ENCODE data around the gene MAPK8IP3. TPM values are rescaled to one million over a fixed set of nuclear protein-coding genes. Genes with fewer than 3 reads are reported as not detected.
A peak's percentile ranks its signal among the peaks of the same experiment; 100 is the strongest.

The MAPK8IP3 gene
- total RNA-seq, 2 donors from 2014 or later, result 76.1 to 83.6 TPM

DNA sequence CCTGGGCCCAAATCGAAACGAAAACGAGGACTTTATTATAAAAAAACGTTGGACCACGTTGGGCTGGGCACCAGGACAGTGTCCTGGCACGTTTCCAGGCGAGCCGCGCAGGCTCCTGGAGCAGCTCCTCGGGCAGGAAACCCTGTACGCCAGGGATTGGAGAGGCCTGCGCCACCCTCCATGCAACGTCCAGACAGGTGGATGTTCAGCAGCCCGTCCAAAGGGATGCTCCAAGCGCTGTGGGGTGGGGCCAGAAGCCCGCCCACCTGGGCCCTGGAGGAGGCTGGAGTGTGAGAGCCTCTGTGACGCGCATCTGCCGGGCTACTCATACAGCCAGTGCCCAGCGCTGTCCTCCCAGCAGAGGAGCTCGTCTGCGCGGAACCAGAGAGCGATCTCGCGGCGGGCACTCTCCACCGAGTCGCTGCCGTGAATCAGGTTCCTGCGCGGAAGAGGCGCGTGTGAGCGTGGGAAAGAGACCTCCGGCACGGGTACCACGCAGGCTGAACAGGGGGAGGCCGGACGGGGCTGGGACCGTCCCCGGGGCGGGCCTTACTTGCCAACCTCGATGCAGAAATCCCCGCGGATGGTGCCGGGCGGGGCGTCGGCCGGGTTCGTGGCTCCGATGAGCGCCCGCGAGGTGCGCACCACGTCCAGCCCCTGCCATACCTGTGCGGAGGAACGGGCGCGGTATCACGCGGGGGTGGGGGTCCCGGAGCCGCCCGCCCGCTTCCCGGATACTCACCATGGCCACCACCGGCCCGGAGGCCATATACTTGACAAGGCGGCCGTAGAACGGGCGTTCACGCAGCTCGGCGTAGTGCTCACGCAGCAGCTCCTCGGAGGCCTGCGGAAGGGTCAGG lies 64.6 kb downstream of the MAPK8IP3 start:
- Mint-ChIP-seq H3K9me3 (no peaks in the 10 kb centered on the region), H3K27ac (peak overlapping the region; percentile 84 to 92), H3K36me3 (peaks cover 11 to 15% of the 10 kb centered on the region in 2 donors)
- peak; percentile 49 to 77 for DNase-seq (ENCODE audit: low spot score in 2 of 2)
- ATAC-seq, result peak; percentile 0 to 35

DNA sequence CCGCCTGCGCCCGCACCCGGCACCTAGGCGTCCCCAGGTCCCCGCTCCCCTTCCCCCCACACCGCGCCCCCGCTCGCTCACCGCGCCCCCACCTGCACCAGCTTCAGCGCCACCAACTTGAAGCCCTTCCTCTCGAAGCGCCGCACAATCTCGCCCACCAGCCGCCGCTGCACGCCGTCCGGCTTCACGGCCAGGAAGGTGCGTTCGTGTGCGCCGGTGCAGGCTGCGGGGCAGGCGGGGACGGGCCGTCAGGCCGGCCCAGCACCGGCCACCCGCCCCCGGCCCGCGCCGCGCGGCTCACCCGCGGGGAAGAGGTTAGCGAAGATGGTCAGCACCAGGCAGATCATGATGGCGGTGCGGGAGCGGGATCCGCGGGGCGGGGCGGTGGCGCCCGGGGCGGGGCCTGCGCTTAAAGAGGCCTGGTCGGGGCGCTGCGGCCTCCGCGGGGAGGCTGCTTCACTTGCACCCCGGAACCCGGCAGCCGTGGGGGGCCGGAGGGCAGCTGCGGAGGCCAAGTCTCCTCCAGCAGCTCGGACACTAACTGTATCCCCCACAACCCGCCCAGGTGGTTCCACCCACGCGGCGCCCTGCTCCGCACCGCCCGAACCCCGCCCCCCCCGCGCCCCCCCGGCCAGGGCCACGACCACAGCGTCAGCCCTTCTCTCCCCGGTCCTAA lies 65.3 kb downstream of the MAPK8IP3 start, which contains the start of gene NME3:
NME3 (minus strand) TSS at position 356 of the 676 bp plus-strand sequence; CDS start at position 347, 9 bp downstream.
- ATAC-seq (peak; percentile 54 to 60), DNase-seq (ENCODE audit: low spot score in 2 of 2) (peak; percentile 82 to 86)
- Mint-ChIP-seq H3K9me3 (no peaks in the 10 kb centered on the region), H3K27ac (peak within 1 kb of the TSS; percentile 88 to 100), H3K36me3 (peaks cover 11 to 15% of the 10 kb centered on the region in 2 donors)

DNA sequence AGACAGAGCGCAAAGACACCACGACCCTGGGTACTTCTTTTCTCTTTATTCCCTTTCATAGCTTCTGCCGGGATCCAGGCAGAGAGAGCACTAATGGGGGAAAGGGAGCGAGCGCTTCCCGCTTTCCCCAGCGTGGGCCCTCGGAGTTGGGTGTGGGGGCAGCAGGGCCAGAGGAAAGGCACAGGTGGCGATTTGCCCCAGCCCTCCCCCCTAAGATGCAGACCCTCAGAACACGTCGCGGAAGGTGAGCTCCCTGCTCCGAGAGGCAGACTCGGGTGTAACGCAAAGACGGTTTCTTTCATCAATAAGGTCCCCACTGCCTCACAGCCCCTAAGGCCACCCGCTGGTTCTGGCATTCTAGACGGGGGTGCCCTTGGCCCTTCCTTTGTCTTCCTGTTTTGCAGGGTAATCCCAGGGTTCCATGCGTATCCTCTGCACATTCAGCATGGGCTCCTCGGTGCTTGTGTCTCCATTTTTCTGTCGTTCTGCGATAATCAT lies 65.9 kb downstream of the MAPK8IP3 start:
- peaks cover 11 to 15% of the 10 kb centered on the region in 2 donors for H3K36me3 Mint-ChIP-seq
- no peak for ATAC-seq
- peak overlapping the region; percentile 88 to 100 for H3K27ac Mint-ChIP-seq
- DNase-seq (ENCODE audit: low spot score in 2 of 2), result no peak
- no peaks in the 10 kb centered on the region for H3K9me3 Mint-ChIP-seq

DNA sequence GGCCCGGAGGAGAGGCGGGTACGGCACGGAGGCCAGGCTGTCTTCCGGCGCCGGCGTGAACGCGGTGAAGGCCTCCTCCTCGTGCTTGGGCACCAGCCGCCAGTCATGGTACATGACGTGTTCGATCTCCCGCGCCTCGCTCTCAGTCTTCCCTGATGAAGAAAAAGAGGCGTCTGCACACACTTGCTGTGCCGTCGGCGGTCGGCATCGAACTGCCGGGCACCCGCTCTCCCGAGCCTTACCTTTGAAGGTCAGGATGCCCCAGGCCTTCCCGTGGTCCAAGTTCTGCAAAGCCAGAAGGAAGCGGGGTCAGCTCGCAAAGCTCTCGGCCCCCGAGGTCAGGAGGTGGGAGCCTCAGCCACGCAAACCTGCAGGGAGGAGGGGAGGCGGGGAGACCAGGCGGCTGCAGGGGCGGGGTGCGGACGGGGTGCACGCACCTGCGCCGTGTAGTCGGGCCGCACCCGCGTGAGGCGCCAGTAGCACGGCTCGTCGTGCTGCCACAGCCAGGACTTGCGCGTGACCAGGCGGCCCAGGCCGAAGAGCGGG lies 66.4 kb downstream of the MAPK8IP3 start, which contains the start of gene EME2:
EME2 (plus strand) TSS at position 449 of the 546 bp plus-strand sequence. CDS start 418 bp downstream, outside the sequence.
- DNase-seq (ENCODE audit: low spot score in 2 of 2) (peak; percentile 64 to 76), ATAC-seq (peak; percentile 42)
- Mint-ChIP-seq H3K27ac (peak within 1 kb of the TSS; percentile 88 to 100), H3K36me3 (peaks cover 11 to 15% of the 10 kb centered on the region in 2 donors), H3K9me3 (no peaks in the 10 kb centered on the region)

DNA sequence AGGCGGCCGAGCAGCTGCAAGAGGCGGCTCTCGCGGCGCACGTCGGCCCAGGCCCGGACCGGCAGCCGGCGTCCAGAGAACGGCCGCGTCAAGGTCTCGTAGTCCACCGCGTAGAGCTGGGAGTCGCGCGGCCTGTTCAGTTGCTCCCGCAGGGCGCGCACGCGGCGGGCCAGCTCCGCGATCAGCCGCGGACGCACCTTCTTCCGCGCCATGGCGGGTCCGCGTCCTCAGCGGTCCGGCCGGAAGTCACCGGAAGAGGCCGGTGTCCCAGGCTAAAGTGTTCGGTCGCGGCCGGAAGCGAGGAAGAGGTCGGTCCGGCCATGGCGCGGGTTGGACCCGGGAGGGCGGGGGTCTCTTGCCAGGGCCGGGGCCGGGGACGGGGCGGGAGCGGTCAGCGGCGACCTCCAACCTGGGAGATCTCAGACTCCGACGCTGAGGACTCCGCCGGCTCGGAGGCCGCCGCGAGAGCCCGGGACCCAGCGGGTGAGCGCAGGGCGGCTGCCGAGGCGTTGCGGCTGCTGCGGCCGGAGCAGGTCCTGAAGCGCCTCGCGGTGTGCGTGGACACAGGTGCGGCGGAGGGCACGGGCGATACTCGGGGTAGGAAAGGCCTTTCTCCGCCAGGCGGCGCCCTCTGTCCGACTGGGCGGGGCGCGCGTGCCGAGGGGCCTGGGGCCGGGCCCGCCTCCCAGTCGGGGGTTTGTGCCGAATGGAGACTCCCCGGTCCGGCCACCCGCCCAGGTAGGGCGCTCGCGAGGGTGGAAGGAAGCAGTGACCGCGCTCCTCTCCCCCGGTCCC lies 67.1 kb downstream of the MAPK8IP3 start, which contains the start of gene MRPS34:
MRPS34 (minus strand) TSS at position 227 of the 795 bp plus-strand sequence; CDS start at position 212, 15 bp downstream.
- DNase-seq (ENCODE audit: low spot score in 2 of 2) (peak; percentile 82 to 88), ATAC-seq (peak; percentile 59 to 63)
- peaks cover 11 to 15% of the 10 kb centered on the region in 2 donors for H3K36me3 Mint-ChIP-seq
- peak within 1 kb of the TSS; percentile 88 to 100 for H3K27ac Mint-ChIP-seq
- H3K9me3 Mint-ChIP-seq, result no peaks in the 10 kb centered on the region

DNA sequence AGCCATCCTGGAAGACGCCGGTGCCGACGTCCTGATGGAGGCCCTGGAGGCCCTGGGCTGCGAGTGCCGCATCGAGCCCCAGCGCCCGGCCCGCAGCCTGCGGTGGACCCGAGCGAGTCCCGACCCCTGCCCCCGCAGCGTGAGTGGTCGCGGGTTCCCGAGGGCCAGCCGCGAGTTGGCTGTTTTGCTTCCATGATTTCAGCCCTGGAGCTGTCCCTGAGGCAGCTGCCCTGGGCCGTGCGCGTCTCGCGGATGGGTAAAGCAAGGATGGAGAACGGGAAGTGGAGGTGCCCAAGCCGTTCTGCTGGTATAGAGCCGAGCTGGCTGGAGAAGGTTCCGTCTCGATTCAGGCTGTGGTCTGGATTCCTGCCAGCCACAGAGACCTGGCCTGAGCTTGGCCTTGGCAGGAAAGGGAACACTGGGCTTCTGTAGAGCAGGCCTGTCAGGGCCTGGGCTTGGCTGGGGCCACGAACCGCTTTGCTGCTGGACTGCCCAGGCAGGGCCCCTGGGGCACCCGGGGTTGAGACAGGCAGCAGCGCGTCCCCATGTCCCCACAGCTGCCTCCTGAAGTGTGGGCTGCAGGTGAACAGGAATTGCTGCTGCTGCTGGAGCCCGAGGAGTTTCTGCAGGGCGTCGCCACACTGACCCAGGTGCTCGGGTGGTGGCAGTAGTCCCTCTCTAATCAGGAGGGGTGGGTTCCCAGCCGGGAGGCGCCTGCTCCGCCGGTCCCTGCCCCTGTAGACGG lies 67.9 kb downstream of the MAPK8IP3 start:
- Mint-ChIP-seq H3K36me3 (peaks cover 11 to 15% of the 10 kb centered on the region in 2 donors), H3K9me3 (no peaks in the 10 kb centered on the region), H3K27ac (peak overlapping the region; percentile 81 to 88)
- ATAC-seq (no peak), DNase-seq (ENCODE audit: low spot score in 2 of 2) (no peak)

DNA sequence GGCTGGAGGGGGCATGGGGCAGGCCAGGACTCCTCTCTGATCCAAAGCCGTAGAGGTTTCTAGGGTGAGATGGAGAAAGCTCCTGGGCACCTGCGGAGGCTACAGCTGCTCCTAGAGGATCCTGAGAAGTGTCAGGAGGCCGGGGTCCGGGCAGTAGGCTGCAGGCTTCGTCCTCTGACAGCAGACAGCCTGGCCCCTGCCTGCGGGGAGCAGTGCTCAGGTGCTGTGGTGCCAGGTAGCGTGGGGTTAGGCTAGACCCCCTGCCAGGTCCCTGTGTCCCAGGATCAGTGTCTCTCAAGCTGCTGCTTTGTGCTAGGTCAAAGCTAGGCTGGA lies 68.4 kb downstream of the MAPK8IP3 start:
- ATAC-seq (no peak), DNase-seq (ENCODE audit: low spot score in 2 of 2) (no peak)
- peaks cover 11 to 15% of the 10 kb centered on the region in 2 donors for H3K36me3 Mint-ChIP-seq
- peak overlapping the region in 1 of 2 donors; percentile 88 for H3K27ac Mint-ChIP-seq
- H3K9me3 Mint-ChIP-seq, result no peaks in the 10 kb centered on the region

DNA sequence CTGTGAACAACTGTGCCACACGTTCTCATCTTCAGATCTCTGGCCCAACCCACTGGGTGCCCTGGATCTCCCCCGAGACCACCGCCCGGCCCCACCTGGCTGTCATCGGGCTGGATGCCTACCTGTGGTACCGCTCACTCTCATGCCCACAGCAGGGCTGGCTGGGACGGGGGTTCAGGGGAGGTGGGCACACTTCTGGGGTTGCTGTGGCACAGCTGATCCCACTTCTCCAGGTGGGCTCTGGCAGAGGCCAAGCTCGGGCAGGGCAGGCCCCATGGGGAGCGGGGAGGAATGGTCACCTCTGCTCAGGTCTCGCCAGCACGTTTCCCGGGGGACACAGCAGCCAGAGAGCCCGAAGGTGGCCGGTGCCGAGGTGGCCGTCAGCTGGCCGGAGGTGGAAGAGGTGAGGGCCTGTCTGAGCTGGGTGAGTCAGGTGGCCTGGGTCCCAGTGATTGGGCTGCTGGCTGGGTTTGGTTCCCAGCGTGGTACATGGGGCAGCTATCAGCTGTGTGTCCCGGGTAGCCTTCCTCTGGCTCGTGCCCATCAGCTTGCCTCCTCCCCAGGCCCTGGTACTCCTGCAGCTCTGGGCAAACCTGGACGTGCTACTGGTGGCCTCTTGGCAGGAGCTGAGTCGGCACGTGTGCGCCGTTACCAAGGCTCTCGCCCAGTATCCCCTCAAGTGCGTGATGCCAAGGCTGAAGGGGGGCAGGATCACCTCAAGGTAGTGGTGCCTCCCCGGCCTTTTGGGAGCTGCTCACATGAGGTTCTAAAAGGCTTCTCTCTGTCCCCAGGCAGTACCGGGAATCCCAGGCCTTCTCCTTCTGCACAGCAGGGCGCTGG lies 69.2 kb downstream of the MAPK8IP3 start:
- H3K27ac Mint-ChIP-seq, result peak overlapping the region in 1 of 2 donors; percentile 9
- H3K36me3 Mint-ChIP-seq, result peaks cover 11 to 14% of the 10 kb centered on the region in 2 donors
- H3K9me3 Mint-ChIP-seq, result no peaks in the 10 kb centered on the region
- ATAC-seq (no peak), DNase-seq (ENCODE audit: low spot score in 2 of 2) (no peak)

DNA sequence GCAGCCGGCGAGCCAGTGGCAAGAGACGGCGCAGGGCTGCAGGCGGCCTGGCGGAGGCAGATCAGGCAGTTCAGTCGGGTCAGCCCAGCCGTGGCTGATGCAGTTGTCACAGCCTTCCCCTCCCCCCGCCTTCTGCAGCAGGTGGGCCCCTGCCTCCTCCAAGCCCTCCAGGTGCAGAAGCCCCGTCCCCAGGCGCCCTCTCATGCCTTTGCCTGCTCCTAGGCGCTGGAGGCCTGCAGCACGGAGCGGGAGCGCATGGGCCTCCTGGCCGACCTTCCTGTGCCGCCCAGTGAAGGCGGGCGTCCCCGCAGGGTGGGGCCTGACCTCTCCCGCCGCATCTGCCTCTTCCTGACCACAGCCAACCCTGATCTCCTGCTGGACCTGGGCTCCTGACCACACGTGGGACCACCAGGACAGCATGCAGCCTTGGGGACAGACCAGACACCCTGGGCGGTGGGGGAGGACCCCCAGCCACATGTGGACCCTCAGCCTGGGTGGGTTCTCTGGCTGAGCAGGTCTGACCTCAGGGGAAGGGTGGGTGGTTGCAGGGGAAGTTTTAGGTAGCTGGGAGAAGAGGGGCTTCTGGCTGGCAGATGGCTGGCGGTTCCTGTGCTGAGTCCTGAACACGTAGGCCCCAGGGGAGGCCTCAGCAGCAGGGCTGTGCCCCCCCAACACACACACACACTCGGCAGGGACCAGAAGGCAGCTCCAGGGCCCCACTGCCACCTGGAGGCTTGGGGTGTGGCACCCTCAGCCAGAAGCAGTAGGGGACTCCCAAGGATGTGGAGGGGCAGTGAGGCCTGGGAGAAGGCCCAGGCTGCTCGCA lies 70.1 kb downstream of the MAPK8IP3 start:
- DNase-seq (ENCODE audit: low spot score in 2 of 2), result no peak
- peak overlapping the region; percentile 22 to 84 for H3K27ac Mint-ChIP-seq

DNA sequence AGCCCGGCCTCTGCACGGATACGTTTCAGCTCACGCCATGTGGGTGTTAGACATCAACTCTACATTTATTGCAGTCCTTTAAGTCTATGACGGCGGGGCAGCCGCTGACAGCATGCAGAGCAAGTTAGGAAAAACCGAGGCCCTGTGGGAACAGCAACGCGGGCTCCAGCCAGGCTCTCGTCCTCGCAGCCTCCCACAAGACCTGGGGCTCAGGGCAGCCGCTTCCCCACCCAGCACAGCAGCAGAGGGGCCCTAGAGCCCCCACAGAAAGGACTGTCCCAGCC lies 70.6 kb downstream of the MAPK8IP3 start:
- ATAC-seq (no peak), DNase-seq (ENCODE audit: low spot score in 2 of 2) (no peak)
- H3K36me3 Mint-ChIP-seq, result peaks cover 10% of the 10 kb centered on the region in 2 donors
- no peaks in the 10 kb centered on the region for H3K9me3 Mint-ChIP-seq
- H3K27ac Mint-ChIP-seq, result peak overlapping the region; percentile 22 to 84

More for the DNA sequence above, 70.1 kb downstream of the MAPK8IP3 start:
- no peak for ATAC-seq
- H3K9me3 Mint-ChIP-seq, result no peaks in the 10 kb centered on the region
- H3K36me3 Mint-ChIP-seq, result peaks cover 10 to 11% of the 10 kb centered on the region in 2 donors

DNA sequence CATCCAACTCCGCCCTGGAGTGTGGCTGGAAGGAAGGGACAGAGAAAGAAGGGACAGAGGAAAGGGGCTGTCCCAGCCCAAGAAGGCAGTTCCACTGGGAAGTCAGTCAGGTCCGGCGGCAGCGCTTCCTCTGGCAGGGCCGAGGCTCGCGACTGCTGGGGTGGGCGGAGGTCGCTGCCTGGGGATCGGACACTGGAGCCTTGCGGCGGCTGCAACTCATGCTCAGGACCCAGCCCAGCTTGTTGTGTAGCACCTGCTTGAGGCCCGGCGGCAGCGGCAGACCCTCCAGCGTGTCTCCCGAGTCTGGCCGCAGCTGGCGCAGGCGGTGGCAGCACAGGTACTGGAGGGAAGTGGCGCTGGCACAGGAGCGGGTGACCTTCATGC lies 71.0 kb downstream of the MAPK8IP3 start:
- H3K27ac Mint-ChIP-seq, result peak overlapping the region; percentile 22 to 84
- peaks cover 6 to 7% of the 10 kb centered on the region in 2 donors for H3K36me3 Mint-ChIP-seq
- ATAC-seq (no peak), DNase-seq (ENCODE audit: low spot score in 2 of 2) (no peak)
- H3K9me3 Mint-ChIP-seq, result no peaks in the 10 kb centered on the region

DNA sequence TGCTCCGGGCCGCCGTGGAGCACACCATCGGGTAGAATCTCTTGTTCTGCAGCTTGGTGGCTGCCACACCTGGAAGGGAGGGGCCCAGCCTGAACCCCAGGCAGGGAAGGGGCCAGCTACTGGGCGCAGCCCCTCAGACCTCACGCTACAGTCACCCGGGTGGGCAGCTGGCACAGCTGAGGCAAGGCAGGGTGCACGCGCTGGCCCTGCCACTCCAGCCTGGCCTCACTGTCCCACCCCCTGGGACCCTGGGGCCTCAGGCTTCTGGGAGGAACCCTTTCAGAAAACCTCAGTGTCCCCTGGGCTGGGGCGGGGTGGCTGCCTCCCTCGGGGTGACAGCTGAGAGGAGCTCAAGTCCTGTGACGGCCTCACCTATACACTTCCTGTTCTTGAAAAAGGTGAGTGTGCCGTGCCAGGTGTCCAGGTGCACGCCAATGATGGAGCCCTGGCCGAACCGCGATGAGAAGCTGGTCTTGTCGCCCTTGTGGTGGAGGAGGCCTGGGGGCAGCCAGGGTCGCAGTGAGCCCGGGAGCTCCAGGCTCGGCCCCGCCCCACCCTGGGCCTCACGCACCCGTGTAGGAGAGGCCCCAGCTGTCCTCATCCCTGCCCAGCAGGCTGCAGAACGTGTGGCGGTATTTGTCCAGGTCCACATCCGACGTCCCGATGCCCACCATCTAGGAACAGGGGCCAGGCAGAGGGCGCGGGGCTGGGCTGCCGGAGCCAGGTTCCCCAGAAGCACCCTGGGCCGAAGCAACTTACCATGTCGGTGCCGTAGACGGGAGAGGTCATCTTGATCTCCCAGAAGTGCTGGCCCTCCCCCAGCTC lies 71.6 kb downstream of the MAPK8IP3 start:
- Mint-ChIP-seq H3K9me3 (no peaks in the 10 kb centered on the region), H3K27ac (no peak overlapping the region), H3K36me3 (peaks cover 0 to under 1% of the 10 kb centered on the region in 2 donors)
- DNase-seq (ENCODE audit: low spot score in 2 of 2) (no peak), ATAC-seq (no peak)

Data from activated naive CD4-positive, alpha-beta T cell treated with anti-CD3 and anti-CD28 coated beads, Interleukin-2, amount 50 U/mL, for 72 hours (primary cell).